ENCODE data around the gene LMX1A.

The LMX1A gene

DNA sequence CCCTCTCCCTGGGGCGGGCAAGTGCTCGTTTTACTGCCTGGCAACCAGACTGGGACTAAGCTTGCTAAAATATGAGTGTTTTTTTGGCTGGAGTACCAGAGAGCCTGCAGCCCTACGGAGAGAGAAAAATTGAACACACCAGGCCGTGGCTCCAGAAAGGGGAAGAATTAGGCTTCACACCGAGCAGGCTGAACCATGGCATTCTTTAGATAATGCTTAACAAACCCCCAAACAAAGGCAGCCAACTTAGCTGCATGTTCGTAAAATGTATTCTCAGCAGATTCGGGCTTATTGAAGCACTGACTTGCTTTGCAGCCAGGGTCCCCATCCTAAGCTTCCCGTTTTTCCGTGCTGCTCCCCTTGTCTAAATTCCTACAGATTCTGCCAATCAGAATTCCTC is 76.6 kb downstream of the LMX1A start:
- DNase-seq (ENCODE audit: low read depth): no peak
- TF ChIP-seq CTCF (conservative IDR thresholded peaks at IDR 0.05; ENCODE audit: low read depth, low read length): no peak
- H3K4me3 ChIP-seq (ENCODE audit: low read length): no peak overlapping the region

DNA sequence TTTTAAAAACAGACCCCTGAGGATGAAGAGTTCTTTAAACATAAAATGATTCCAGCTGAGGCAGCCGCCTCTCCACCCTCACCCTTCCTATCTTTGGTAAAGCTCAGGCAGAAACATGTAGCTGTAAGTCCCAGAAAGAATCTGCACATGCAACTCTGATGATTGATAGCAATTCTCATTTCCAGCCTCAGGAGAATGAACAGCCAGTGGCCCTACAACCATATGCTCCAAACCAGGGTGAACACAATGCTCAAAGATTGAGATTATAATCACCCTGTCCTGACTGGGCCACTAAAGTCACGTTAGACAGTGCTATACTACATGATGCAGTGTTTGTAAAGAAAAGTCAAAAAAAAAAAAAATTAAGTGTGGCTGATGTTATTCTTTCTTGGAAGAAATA is 80.2 kb downstream of the LMX1A start:
- no peak for DNase-seq (ENCODE audit: low read depth)
- H3K4me3 ChIP-seq (ENCODE audit: low read length): no peak overlapping the region
- TF ChIP-seq CTCF (conservative IDR thresholded peaks at IDR 0.05; ENCODE audit: low read depth, low read length): no peak

- no peak for DNase-seq (ENCODE audit: low read depth)
- H3K4me3 ChIP-seq (ENCODE audit: low read length): no peak overlapping the region
- TF ChIP-seq CTCF (conservative IDR thresholded peaks at IDR 0.05; ENCODE audit: low read depth, low read length): no peak
Observed at GRCh38 chr1:165265196-165265838, 91.2 kb downstream of the LMX1A start.

GRCh38 chr1:165259706-165260428 is 96.6 kb downstream of the LMX1A start:
- no peak for TF ChIP-seq CTCF (conservative IDR thresholded peaks at IDR 0.05; ENCODE audit: low read depth, low read length)
- no peak for DNase-seq (ENCODE audit: low read depth)
- H3K4me3 ChIP-seq (ENCODE audit: low read length): no peak overlapping the region

- DNase-seq (ENCODE audit: low read depth): no peak
- H3K4me3 ChIP-seq (ENCODE audit: low read length): no peak overlapping the region
- TF ChIP-seq CTCF (conservative IDR thresholded peaks at IDR 0.05; ENCODE audit: low read depth, low read length): no peak
Observed at GRCh38 chr1:165259236-165259635, 97.3 kb downstream of the LMX1A start.

- no peak overlapping the region for H3K4me3 ChIP-seq (ENCODE audit: low read length)
- peak; percentile 29 for DNase-seq (ENCODE audit: low read depth)
- TF ChIP-seq CTCF (conservative IDR thresholded peaks at IDR 0.05; ENCODE audit: low read depth, low read length): peak; percentile 80
Observed at GRCh38 chr1:165257969-165258459, 98.5 kb downstream of the LMX1A start.
